ENCODE data around the gene ZGLP1. TPM values are rescaled to one million over a fixed set of nuclear protein-coding genes. Genes with fewer than 3 reads are reported as not detected.

Gene ZGLP1
- total and polyA plus RNA-seq, 2 of the 13 experiments (the other 11 are each of a cell fraction or from before 2014, with no cell fraction given), result 2.4 to 3.0 TPM

GRCh38 chr19:10286803-10287737 is 22.5 kb downstream of the ZGLP1 start, which contains the start of gene ICAM4 (continued):
- TF ChIP-seq BCL3 (CRISPR knock-in tag; IDR thresholded peaks at IDR 0.05), result 0 out of 2 replicates have a peak, but pooled peaks have one; percentile 14
- TF ChIP-seq KDM2A (CRISPR knock-in tag; IDR thresholded peaks at IDR 0.05; ENCODE audit: borderline replicate concordance, low read depth), result peak; percentile 96
- no peak; the same call in 1 of the 2 replicates for TF ChIP-seq CBX5 (CRISPR knock-in tag; IDR thresholded peaks at IDR 0.05; ENCODE audit: borderline replicate concordance)
- TF ChIP-seq ZBTB1 (CRISPR knock-in tag; IDR thresholded peaks at IDR 0.05; ENCODE audit: borderline replicate concordance), result no peak
- TF ChIP-seq PAF1 (CRISPR knock-in tag; IDR thresholded peaks at IDR 0.05), result peak; percentile 51; the same call in 1 of the 2 replicates
- TF ChIP-seq HDAC2 (CRISPR knock-in tag; IDR thresholded peaks at IDR 0.05), result peak; percentile 39; the same call in 1 of the 2 replicates
- TF ChIP-seq PLRG1 (conservative IDR thresholded peaks at IDR 0.05), result no peak
- peak; percentile 79; the same call in 1 of the 2 replicates for TF ChIP-seq ZC3H13 (CRISPR knock-in tag; IDR thresholded peaks at IDR 0.05)
- 0 out of 2 replicates have a peak, but pooled peaks have one; percentile 81 for TF ChIP-seq ZNF772 (CRISPR knock-in tag; IDR thresholded peaks at IDR 0.05)
- TF ChIP-seq U2AF1 (optimal IDR thresholded peaks at IDR 0.05; ENCODE audit: low read depth, low read length), result peak; percentile 39
- TF ChIP-seq ZFP91 (CRISPR knock-in tag; IDR thresholded peaks at IDR 0.05; ENCODE audit: borderline replicate concordance), result peak; percentile 39; the same call in 1 of the 2 replicates
- peak; percentile 43; the same call in 1 of the 2 replicates for TF ChIP-seq ZFX (CRISPR knock-in tag; IDR thresholded peaks at IDR 0.05; ENCODE audit: low read depth)
- TF ChIP-seq RFXANK (CRISPR knock-in tag; IDR thresholded peaks at IDR 0.05), result no peak
- no peak for TF ChIP-seq ZNF737 (CRISPR knock-in tag; IDR thresholded peaks at IDR 0.05; ENCODE audit: borderline replicate concordance)
- 0 out of 2 replicates have a peak, but pooled peaks have one; percentile 20 for TF ChIP-seq ATF5 (CRISPR knock-in tag; IDR thresholded peaks at IDR 0.05; ENCODE audit: low read depth)
- 0 out of 2 replicates have a peak, but pooled peaks have one; percentile 26 for TF ChIP-seq HMGXB3 (CRISPR knock-in tag; IDR thresholded peaks at IDR 0.05; ENCODE audit: borderline replicate concordance)
- TF ChIP-seq GABPA (IDR thresholded peaks at IDR 0.05; ENCODE audit: low read depth, low read length), result no peak
- no peak for TF ChIP-seq GABPA (CRISPR knock-in tag; IDR thresholded peaks at IDR 0.05; ENCODE audit: low read depth)
- TF ChIP-seq TARDBP (CRISPR knock-in tag; IDR thresholded peaks at IDR 0.05), result 0 out of 2 replicates have a peak, but pooled peaks have one; percentile 27
- TF ChIP-seq FOXC1 (CRISPR knock-in tag; IDR thresholded peaks at IDR 0.05; ENCODE audit: borderline replicate concordance), result no peak
- 0 out of 2 replicates have a peak, but pooled peaks have one; percentile 38 for TF ChIP-seq ZSCAN31 (CRISPR knock-in tag; IDR thresholded peaks at IDR 0.05; ENCODE audit: low read depth)

All from HepG2 (cell line).